C1 segment of cervical spinal cord (tissue), 14 donors: ENCODE data around the gene SHC4.
"Not testable (repeated sequence)": the region's sequence is repeated elsewhere in the genome, so short reads cannot be mapped to it uniquely, and the experiment has no call there.

Experiments
- DNase-seq, 14 donors: peaks; one replicate each; lab custom pipeline; 2025; lab: John Stamatoyannopoulos, UW

SHC4 gene

GRCh38 chr15:48924528-48925393 lies 39.0 kb downstream of the SHC4 start:
- no peak for DNase-seq

DNA sequence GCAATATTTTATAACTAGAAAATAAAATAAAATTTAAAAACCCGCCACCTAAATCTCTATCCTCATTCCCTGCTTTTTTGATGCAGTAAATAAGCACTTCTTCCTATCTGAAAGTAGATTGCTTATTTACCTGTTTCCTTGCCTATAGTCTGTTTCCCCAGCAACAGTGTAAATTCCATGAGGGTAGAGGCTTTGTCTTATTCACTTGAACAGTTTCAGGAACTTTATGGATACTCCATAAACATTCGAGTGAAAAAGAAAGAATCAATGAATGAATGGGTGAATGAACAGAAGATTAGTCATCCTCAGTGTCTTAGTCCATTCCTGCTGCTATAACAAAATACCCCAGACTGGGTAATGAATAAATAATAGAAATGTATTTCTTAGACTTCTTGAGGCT lies 41.7 kb downstream of the SHC4 start:
- no peak for DNase-seq

DNA sequence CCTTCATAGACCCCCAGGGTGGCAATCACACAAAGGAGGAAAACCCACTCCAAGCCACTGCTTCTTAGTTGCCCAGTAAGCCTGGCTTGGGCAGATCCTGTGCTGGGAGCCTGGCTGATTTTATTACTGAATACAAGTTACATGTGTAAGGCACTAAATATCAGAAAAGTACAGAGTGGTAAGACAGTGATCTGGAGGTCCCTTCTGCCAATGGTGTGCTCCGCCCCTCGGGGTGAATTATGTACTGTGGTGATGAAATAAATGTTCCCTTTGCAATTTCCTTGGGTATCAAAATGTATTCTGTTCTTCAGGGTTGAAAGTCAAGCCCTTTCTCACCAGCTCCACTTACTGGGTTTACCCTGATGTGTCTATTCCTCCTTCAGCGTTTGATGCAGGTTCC lies 47.0 kb downstream of the SHC4 start:
- no peak for DNase-seq

DNA sequence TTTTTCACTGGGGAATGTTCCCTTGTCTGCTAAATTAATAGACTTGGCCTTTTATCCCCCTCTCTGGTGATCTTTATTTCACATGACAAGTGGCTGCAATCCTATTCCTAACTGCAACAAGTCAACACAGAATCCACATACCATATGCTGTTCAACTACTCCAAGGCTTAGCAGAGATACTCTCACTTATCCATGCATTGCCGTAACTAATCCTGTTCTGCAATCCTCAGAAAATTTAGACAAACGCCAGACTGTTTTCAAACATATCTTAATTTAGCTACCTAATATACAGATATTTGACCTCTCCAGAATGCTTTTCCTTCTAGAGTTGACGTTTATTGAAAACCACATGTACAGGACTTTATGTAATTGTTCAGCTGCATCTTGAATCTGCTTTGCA lies 47.9 kb downstream of the SHC4 start:
- no peak for DNase-seq

DNA sequence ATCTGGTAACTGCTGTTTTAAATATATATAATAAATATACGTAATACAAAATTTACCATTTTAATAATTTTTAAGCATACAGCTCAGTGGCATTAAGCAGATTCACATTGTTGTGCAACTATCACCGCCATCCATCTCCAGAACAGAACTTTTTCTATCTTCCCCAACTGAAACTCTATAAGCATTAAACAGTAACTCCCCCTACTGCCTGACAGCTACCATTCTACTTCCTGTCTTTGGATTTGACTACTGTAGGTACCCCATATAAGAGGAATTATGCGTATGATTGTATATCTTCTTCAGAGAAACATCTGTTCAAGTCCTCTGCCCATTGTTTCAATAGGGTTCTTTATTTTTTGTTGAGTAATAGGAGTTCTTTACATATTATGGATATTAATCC lies 49.0 kb downstream of the SHC4 start:
- no peak for DNase-seq

GRCh38 chr15:48913141-48913540 lies 50.6 kb downstream of the SHC4 start:
- no peak for DNase-seq

- not testable (repeated sequence) for DNase-seq
These were observed 53.2 kb downstream of the SHC4 start for GRCh38 chr15:48910554-48910953.

DNA sequence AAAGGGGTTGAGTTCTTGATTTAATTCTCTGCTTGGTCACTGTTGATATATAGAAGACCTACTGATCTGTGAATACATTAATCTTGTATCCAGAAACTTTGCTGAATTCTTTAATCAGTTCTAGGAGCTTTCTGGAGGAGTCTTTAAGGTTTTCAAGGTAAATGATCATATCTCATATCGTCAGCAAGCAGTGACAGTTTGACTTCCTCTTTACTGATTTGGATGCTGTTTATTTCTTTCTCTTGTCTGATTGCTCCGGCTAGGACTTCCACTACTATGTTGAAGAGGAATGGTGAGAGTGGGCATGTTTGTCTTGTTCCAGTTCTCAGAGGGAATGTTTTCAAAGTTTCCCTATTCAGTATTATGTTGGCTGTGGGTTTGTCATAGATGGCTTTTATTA lies 54.4 kb downstream of the SHC4 start:
- not testable (repeated sequence) for DNase-seq

DNA sequence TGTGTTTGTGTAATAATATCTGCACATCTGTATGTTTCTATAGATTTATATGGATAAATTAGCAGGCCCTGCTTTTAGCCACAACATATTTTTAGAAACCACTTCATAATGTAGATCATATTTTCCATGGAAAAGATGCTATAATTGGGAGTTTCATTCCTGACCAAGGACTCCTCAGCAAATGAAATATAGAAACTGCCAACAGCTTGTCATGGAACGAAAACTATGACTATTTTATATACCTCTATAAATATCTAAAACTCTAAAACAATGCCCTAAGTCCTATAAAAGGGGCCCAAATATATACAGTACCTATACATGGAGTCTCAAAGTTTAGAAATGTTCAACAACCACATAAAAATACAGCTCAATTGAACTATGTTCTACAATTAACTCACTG lies 57.9 kb downstream of the SHC4 start:
- no peak for DNase-seq

- no peak for DNase-seq
These were observed 58.5 kb downstream of the SHC4 start for GRCh38 chr15:48905216-48905615.

GRCh38 chr15:48904758-48905157 lies 59.0 kb downstream of the SHC4 start:
- DNase-seq, result no peak

- no peak for DNase-seq
These were observed 63.9 kb downstream of the SHC4 start for GRCh38 chr15:48899793-48900192.

DNA sequence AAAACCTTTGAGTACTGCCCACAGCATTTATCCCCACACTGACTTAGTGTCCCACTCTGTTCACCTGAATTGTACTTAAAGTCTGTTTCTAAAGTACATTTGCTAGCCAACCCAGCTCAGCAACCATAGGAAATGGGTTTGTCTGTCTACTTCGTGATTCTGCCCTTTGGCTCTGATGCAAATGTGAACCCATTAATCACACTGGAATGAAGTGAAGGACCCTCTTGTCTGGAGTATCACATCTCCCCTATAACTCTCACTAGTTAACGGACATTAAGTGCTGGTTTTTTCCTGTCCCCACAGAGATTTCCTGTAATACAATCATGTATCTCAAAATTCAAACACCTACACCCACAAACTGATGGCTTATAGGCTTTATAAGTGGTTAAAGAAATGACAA lies 65.3 kb downstream of the SHC4 start:
- DNase-seq, result no peak

DNA sequence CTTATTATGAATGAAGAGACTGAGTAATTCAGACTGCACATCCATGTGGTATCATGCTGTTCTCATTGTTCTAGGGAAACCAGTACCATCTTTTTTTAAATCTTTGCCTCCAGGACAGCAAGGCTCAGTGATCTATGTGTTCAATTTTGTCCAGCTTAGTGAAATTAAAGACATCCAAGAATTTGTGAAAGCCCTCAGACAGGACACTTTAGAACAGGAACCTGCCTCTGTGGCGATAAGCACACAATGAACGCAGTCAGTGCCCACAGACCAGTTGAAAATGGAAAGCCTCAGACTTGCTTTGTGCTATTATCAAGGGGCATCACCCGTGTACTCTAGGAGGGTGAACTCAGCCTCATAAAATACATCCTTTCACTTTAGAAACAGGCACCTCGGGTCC lies 65.7 kb downstream of the SHC4 start:
- DNase-seq, result peak in 1 of 14 donors; percentile 13

DNA sequence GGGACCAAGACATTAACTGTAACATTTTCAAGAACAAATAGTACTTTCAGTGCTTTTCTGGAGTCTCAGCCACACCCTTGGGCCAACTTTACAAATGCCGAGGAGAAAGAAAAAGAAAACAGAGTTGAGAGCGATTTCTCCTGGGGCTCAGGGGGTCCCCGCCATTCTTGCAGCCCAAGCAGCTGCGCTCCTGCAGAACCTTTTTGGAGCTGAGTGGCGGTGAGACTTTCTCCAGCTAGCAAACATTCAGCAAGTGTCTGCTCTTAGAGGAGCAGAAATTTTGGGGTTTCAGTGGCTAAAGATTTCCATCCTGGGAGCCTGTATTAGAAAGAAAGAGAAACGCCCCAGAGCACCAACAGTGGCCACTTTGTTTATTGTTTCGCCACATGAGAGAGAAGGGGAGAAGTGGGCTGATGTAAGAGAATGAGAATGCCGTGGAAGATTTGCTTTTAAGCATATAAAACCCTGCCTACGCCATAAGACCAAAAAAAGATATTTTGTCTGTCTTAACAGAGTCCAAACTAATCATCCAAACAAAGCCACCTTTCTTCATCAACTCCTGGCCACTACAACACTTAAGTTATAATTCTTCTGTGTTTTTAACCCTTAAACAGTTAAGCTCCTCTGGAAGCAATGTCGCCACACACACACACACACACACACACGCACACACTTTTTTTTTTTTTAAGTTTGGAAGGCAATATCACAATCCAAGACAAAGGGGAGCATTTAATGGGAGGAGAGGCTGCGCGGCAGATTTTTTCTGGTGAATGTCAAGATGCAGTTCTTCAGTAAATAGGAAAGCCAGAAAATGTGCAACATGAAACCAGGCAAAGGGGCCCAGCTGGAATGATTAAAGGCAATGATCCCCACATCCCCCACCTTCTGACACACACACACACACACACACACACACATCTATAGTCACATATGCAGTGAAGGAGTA lies 66.6 kb downstream of the SHC4 start:
- DNase-seq, result peak in 6 of 14 donors; percentile 19 to 36 (median 22)

- DNase-seq, result no peak
These were observed 70.4 kb downstream of the SHC4 start for GRCh38 chr15:48893311-48893710.

DNA sequence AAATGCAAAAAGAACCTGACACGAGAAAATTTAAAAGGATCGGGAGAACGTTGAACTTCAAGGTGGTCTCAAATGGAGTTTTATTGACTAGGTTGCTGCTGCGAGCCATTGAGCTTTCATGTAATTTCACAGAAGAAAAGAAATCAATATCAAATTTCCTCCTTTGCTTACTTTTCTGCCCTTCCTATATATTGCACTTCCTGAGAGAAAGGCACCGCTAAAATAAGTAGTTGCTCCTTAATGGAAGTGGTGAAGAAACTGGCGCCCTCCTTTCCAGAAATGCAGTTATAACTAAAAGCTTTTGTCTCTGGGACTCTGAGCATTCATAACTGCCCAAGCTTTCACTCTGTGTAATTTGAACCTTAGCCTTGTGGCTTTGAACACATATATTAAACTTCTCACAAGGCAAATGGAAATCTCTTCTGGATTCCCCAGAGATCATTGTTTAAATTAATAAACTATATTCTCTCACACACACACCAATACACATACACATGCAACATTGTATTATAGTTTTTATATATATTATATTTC lies 72.4 kb downstream of the SHC4 start:
- DNase-seq, result no peak

DNA sequence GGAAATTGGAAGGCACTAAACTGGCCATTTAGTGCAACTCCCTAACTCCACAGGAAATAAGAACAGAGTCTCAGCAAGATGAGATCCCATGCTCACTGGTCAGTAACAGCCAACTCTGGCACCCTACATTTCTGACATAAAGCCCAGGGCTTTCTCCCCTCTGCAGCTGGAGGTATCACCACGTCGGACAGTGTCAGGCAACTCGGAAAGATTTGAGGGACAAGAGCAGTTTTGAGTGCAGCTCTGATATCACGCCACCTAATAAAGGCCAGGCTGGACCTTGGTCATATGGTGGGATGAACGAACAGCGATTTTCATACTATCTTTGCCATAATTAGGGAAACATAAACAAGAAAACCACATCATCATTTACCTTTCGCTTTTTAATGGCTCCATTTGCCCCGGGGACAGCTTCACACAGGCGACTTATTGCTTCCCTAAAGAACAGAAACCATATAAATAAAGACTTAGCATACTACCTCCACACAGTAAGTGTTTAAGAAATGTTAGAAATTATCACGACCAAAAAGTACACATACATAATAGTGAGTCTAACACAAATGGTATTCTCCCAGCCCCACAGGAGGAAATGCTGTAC lies 73.2 kb downstream of the SHC4 start:
- no peak for DNase-seq

GRCh38 chr15:48889925-48890324 lies 73.8 kb downstream of the SHC4 start:
- DNase-seq, result no peak

GRCh38 chr15:48888836-48889235 lies 74.9 kb downstream of the SHC4 start:
- no peak for DNase-seq

DNA sequence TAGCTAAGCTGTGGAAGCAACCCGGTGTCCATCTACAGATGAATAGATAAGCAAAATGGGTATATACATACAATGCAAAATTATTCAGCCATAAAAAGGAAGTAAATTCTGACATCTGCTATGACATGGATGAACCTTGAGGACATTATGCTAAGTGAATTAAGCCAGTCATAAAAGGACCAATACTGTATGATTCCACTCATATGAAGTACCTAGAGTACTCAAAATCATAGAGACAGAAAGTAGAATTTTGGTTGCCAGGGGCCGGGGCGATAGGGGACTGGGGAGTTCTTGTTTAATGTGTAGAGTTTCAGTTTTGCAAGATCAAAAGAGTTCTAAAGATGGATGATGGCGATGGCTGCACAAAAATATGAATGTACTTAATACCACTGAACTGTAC lies 75.5 kb downstream of the SHC4 start:
- no peak for DNase-seq

DNA sequence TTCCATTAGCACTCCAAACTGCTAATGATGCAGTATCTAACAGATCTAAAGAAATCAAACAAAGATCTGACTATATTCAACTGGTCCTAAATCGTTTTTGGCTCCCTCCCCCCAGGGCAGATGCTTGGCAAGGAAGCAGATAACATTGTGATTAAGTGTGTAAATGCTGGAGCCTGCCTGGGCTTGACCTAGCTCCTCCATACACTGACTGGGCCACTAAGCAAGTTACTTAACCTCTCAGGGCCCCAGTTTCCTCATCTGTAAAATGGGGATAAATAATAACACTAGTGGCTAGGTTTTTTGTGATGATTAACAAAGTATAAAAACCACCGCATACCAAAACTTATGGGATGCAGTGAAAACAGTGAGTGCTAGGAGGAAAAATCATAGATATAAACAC lies 76.6 kb downstream of the SHC4 start:
- no peak for DNase-seq
